HG03342 (cell line): ENCODE measurements around the gene FUCA1.
A peak's percentile ranks its signal among the peaks of the same experiment; 100 is the strongest.
"Not testable (repeated sequence)": the region's sequence is repeated elsewhere in the genome, so short reads cannot be mapped to it uniquely, and the experiment has no call there.

Experiments used
- ATAC-seq: cut with Tn5 transposase; IDR thresholded peaks from one replicate; pipeline ENCODE4 v1.9.1; 2021; ENCODE audit warnings: mild to moderate bottlenecking, moderate library complexity; ENCODE audit not compliant: unreplicated experiment

Gene FUCA1

GRCh38 chr1:23803674-23804073, 64.4 kb downstream of the FUCA1 start:
- no peak for ATAC-seq

DNA sequence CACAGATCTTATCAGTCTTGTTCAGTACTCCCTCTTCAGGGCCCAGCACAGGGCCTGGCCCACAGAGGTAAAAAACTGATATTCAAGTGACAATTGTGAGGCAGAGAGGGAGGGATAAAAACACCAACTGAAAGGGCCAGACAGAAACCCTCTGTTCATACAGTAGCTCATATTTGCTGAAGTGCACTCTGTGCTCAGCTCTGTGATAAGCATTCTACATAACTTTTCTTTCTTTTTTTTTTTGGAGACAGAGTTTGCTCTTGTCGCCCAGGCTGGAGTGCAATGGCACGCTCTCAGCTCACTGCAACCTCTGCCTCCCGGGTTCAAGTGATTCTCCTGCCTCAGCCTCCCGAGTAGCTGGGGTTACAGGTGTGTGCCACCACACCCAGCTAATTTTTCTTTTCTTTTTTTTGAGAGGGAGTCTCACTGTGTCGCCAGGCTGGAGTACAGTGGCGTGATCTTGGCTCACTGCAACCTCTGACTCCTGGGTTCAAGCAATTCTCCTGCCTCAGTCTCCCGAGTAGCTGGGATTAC, 65.2 kb downstream of the FUCA1 start:
- not testable (repeated sequence) for ATAC-seq

- no peak for ATAC-seq
These were observed 66.2 kb downstream of the FUCA1 start for GRCh38 chr1:23801876-23802275.

- ATAC-seq = no peak
These were observed 66.7 kb downstream of the FUCA1 start for GRCh38 chr1:23801338-23801748.

DNA sequence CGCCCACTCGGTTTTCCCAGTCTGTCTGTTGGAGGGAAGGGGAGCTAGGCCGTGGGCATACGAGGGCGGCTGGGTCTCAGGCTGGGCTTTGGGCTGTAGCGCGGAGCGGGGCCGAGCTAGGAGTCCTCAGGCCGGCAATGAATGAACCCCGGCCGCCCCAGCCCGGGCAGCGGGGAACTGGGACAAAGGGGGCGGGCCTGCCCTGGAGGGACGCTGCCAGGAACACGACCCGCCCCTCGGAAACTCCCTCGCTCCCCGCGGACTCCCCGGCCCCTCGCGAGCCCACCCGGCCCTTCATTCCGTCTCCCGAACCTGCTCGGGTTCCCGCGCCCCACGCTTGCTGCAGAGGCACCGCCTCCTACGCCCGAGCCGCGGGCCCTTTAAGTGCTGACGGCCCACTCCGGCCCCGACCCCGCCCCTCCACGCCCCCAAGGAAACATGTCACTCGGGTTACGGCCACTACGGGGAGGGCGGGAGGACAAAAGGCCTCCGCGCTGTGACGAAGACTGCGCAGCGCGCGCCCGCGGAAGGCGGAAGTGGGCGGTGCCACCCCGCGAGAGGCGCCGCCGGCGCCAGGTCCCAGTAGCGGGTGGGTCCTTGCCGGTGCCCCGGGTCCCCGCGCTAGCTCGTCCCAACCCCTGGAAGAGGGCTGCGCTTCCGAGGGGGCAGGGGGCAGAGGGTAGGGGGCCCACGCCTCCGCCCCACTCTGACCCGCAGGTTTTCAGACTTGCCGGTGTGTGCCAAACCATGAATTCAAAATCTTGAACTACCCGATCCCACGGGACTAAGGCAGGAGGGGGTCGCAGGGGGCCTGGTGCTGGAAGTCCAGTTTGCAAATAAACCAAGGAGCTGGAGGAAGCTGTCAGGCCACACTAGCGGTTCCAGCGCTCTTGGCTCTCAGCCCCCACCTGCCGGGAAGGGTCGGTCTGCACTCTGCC, 67.4 kb downstream of the FUCA1 start, which contains the start of gene GALE:
Gene GALE, minus strand, starts transcription at position 355 of the 938 bp plus-strand sequence. CDS start 1,747 bp downstream, outside the sequence.
- peak; percentile 75 for ATAC-seq

DNA sequence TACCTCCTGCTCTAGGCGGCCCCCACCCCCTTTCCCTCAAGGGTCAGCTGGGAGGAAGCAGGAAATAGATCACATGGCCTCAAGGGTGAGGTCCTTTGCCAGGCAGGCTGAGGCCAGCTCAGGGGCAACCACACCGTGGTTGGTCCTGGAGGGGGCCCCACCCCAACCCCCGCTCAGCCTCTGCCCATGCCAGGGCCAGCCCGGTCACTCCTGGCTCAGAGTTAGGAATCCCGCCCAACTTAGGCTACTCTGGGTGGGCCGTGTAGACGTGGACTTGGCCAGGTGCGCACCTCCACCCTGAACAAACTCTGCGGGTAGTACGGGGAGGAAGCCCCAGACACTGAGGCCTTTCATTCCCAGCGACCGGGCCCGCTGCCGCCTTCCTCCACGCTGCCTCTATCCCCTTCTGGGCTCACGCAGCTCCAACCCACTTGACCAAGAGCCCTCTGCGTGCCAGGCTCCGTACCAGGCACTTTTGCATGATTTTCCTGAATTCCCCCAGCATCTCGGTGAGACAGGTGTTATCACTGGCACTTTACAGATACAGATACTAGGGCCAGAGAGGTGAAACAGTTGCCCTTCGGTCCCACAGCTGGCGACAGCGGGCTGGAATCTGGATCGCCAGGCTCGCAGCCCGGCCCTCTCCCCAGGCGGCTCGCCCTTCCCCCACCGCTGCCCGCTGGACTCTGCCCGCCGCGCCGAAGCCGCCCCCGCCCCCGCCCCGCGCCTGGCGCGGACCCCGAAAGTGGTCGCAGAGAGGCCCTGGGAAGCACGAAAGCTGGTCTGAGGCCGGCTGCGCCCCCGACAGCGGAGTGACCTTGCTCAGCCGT, 68.3 kb downstream of the FUCA1 start:
- ATAC-seq = no peak

DNA sequence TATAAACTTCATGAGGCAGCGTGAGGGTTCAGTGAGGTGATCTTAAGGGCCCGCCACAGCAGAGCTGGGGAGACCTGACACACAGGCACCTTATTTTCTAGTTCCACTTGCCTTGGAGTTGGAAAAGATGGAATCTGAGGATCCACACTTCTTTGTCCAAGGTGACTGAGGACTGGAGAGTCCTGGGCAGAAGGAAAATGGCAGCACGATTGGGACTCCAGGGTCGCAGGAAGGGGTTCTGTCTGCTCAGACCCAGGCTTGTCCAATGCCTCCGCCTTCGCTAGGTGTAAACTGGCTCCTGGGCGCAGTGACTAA, 68.9 kb downstream of the FUCA1 start:
- no peak for ATAC-seq

DNA sequence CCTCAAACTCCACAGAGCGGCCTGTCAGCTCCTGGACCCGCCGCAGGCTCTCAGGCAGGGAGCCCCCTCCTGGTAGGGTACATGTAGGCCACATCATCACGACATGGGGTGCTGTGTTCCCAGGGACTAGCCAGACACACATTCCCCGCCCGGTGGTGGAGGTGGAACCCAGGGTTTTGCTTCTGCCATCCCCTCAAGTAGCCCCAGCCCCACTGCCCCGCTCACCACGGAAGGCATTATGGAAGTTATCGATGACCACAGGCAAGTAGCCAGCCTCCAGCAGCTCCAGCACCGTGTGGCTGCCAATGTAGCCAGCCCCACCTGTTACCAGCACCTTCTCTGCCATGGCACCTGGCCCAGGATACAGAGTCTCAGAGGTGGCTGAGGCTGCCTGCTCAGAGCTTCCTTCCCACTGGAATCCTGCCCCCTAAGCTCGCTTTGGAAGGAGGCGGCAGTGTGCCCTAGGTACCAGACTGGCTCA, 69.4 kb downstream of the FUCA1 start:
- no peak for ATAC-seq

GRCh38 chr1:23797478-23798448, 70.3 kb downstream of the FUCA1 start:
- ATAC-seq = no peak

DNA sequence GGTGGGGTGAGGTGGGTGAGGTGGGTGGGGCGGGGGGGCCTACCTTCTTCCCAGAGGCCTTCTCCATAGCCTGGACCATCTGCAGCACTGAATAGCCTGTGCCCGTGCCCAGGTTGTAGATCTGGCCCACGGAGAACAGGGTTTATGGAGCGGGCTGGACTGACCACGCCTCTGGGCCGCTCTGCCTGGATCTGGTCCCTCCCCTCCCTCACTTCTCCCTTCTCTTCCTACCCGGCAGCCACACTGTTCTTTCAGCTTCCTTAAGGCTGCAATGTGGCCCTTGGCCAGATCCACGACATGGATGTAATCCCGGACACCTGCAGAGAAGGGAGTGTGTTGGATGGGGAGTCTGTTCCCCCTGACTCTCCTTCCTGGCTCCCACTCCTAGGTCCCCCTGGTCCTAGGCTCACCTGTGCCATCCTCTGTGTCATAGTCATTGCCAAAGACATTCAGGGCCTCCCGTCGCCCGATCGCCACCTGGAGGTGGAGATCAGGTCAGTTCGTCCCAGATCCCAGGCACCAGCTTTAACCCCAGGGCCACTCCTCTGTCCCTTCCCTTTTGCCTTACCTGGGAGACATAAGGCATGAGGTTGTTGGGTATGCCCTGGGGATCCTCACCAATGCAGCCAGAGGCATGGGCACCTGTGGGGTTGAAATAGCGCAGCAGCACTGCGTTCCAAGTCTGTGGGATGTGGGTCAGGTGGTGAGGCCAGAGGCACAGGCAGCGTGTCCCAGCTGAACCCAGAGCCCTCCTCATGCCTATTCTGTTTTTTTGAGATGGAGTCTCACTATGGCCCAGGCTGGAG, 71.4 kb downstream of the FUCA1 start:
- ATAC-seq = no peak

DNA sequence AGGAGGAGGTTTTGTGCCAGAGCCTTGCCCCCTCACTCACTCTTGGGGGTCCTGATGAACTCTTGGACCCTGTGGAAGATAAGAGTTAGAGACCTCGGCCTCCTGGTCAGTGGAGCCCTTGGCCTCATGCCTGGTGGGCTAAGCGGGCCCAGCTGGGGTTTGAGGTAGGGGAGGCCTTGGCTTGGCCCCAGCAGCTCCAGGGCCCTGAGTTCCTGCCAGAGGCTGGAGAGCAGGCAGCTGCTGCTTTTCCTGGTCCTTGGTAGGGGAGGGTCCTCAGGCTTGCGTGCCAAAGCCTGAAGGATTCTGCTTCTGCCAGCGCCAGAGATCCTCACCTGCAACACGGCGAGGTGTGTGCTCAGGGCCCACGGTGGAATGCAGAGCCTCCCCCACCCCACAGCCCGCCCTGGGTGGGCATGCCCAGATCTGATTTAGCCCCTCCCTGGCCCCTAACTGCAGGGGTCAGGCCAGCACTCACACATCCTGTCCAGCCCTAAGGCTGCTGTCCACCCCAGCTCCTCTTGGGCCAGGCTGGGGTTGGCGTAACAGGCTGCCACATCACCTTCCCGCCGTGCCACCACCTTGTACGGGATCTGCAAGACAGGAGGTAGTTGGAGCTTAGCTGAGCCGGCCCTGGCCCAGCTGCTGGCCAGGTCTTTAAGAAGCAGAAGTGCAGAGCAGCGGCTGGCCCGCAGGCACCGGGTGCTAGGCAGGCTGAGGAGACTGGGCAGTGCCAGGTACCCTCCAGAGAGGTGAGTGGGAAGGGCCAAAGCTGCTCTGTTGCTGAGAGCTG, 72.2 kb downstream of the FUCA1 start:
- ATAC-seq = no peak
